Upper lobe of left lung (tissue), 4 donors: ENCODE measurements around the gene GALM.

Experiments
- CTCF ChIP-seq, 6 experiments: fragments of 450-650 bp in 4 of 6; fragments of 200-600 bp in 2 of 6; sonication (generic) in 2 of 6; IDR thresholded peaks; one replicate each; pipeline ENCODE4 v1.5.1; 2016 to 2019; ENCODE audit warnings: antibody characterized with exemption in 6 of 6
- POLR2AphosphoS5 ChIP-seq, 2 donors: sonication (generic); formaldehyde crosslinking; IDR thresholded peaks; one replicate each; pipeline ENCODE4 v1.5.1; 2017; ENCODE audit warnings: antibody characterized with exemption in 2 of 2

GRCh38 chr2:38706846-38707345 is 41.0 kb downstream of the GALM start:
- no peak for TF ChIP-seq CTCF (IDR thresholded peaks at IDR 0.05)
- no peak for TF ChIP-seq POLR2AphosphoS5 (IDR thresholded peaks at IDR 0.05)
